ENCODE results near the gene CC2D2B. TPM values are rescaled to one million over a fixed set of nuclear protein-coding genes. Genes with fewer than 3 reads are reported as not detected.

The CC2D2B gene
- total RNA-seq (2022; extraction: Qiagen RNA extraction) = 0.76 TPM in 1 of 5 replicates, not detected in the others

GRCh38 chr10:95907456-95908253 lies at the start of gene CC2D2B:
Gene CC2D2B, plus strand, starts transcription at chr10:95907975. Its CDS starts 3,349 bp downstream, at chr10:95911324.

GRCh38 chr10:96043033-96043892 lies 135.5 kb downstream of the CC2D2B start, which contains the start of gene CCNJ:
Gene CCNJ, plus strand, starts transcription at chr10:96043583. Its CDS starts 811 bp downstream, at chr10:96044394.

Other genes with a start within 250 kb of the CC2D2B start
- 40.7 to 43.5 TPM (median 43.4 TPM) in 5 replicates for gene TCTN3, start 214.0 kb upstream of the CC2D2B start, total RNA-seq (2022; extraction: Qiagen RNA extraction)
- gene ENTPD1, start 151.8 kb upstream of the CC2D2B start, total RNA-seq (2022; extraction: Qiagen RNA extraction) = 0.15 TPM in 1 of 5 replicates, not detected in the others
- gene CCNJ, start 135.6 kb downstream of the CC2D2B start, total RNA-seq (2022; extraction: Qiagen RNA extraction) = 6.1 to 7.5 TPM (median 6.9 TPM) in 5 replicates
- 5.5 to 8.6 TPM (median 6.6 TPM) in 5 replicates for gene ZNF518A, start 222.3 kb downstream of the CC2D2B start, total RNA-seq (2022; extraction: Qiagen RNA extraction)